Measurements from ENCODE around the gene MPV17. TPM values are rescaled to one million over a fixed set of nuclear protein-coding genes. Genes with fewer than 3 reads are reported as not detected.
"Not testable (repeated sequence)": the region's sequence is repeated elsewhere in the genome, so short reads cannot be mapped to it uniquely, and the experiment has no call there.

Gene MPV17
- 10 to 100 TPM; 39.0 to 68.5 (median 47.1) TPM for polyA plus RNA-seq (ENCODE audit: insufficient read length in 10 of 10)
- long read RNA-seq, donor 1, transcript MPV17-203 (8 exons, 1,005 nt), result major isoform, 8 of 30 reads
- long read RNA-seq, donor 1, transcript MPV17-201 (7 exons, 998 nt), result minor isoform, 5 of 30 reads
- long read RNA-seq, donor 1, partial matches to known transcripts, result 11 of 30 reads
- long read RNA-seq, donor 1, other reads (novel, unspliced or antisense), result 0 of 30 reads
- long read RNA-seq, donor 2, transcript MPV17-203 (8 exons, 1,005 nt), result major isoform, 5 of 17 reads
- long read RNA-seq, donor 2, partial matches to known transcripts, result 6 of 17 reads
- long read RNA-seq, donor 2, other reads (novel, unspliced or antisense), result 0 of 17 reads
- long read RNA-seq, donor 3, result 0 reads
- long read RNA-seq, donor 4, transcript MPV17-203 (8 exons, 1,005 nt), result major isoform, 6 of 17 reads
- long read RNA-seq, donor 4, partial matches to known transcripts, result 10 of 17 reads
- long read RNA-seq, donor 4, other reads (novel, unspliced or antisense), result 0 of 17 reads
- long read RNA-seq, donor 5, transcript MPV17-203 (8 exons, 1,005 nt), result major isoform, 14 of 19 reads
- long read RNA-seq, donor 5, partial matches to known transcripts, result 0 of 19 reads
- long read RNA-seq, donor 5, other reads (novel, unspliced or antisense), result 0 of 19 reads
- long read RNA-seq, donor 6, transcript MPV17-203 (8 exons, 1,005 nt), result major isoform, 9 of 30 reads
- long read RNA-seq, donor 6, partial matches to known transcripts, result 11 of 30 reads
- long read RNA-seq, donor 6, other reads (novel, unspliced or antisense), result 0 of 30 reads
- long read RNA-seq, donor 7, transcript MPV17-203 (8 exons, 1,005 nt), result major isoform, 10 of 25 reads
- long read RNA-seq, donor 7, partial matches to known transcripts, result 9 of 25 reads
- long read RNA-seq, donor 7, other reads (novel, unspliced or antisense), result 0 of 25 reads
- long read RNA-seq, donor 8, partial matches to known transcripts, result 5 of 13 reads
- long read RNA-seq, donor 8, other reads (novel, unspliced or antisense), result 0 of 13 reads
- long read RNA-seq, donor 9, partial matches to known transcripts, result 0 of 2 reads
- long read RNA-seq, donor 9, other reads (novel, unspliced or antisense), result 0 of 2 reads

- peak; percentile 91 to 97 (median 92) for DNase-seq
Measured at GRCh38 chr2:27322766-27323595, at the start of gene MPV17. Gene MPV17 (minus strand): TSS chr2:27323097. CDS start chr2:27322517, 580 bp downstream.

DNA sequence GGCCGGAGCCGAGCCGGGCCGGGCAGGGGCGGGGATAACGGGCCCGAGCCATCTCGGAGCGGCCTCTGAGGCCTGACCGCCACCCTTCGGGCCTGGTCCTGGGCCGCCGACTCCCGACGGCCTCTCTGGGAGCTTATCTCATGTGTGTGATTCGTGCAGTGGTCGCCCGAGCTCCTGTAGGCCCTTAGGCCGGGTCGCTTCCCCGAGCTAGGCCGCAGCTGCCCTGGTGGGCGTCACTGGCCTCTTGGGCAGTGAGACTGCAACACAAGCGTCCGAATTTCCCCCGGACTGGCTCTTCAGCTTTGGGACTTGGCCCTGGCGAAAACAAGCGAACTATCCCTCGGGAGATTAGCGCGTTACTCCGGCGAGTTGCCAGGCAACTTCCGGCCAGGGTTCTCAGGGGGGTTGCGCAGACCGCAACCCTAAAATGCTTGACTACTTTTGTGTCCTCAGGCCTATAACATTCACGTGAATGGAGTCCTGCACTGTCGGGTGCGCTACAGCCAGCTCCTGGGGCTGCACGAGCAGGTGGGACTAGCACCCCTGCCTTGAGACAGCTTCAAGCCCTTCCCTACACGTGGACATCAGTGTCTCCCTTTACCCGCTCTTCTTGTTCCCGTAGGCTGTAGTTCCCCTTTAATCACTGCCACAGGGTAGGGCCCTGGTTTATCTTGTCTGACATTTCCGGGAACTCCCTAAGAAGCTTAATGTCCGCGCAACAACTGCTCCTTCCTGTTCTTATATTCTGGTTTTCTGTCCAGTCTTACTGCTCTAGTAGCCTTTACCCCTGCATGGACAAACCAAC is 48.1 kb upstream of the MPV17 start:
- peak in 1 of 3 donors; percentile 50 for DNase-seq

DNA sequence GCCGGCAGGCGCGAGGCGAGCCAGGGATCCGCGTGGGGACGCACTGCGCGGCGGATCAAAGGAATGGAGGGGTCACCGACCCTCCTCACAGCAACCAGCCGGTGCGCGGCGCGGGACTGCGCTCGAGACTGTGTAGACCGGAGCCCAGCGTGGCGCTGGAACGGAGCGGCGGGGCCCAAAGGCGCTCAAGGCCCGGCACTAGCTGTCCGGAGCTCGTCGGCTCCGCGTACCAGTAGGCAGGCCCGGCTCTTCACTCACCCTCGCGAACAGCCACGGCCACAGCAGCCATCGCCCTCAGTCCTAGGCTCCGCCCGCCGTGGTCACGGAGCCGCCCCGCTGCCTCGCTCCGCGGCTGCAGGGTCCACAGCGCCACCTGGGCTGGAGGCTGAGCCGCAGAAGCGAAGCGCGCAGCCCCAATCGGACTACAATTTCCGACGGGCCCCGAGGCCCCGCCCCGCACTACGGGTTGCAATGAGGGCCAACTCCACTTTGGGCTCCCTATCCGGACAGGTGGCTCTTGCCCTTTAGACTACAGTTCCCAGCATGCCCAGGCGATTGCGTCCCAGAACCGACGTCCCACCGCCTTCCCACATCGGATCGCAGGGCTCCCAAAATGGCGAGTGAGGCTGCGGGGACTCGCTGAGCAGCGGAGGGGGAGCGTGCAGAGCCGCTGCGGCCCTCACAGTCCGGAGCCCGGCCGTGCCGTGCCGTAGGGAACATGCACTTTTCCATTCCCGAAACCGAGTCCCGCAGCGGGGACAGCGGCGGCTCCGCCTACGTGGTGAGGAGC is 47.3 kb upstream of the MPV17 start, which contains the start of the genes EIF2B4 and SNX17:
TSS of gene EIF2B4 (minus strand) at position 313 of the 790 bp plus-strand sequence. CDS start at position 289, 24 bp downstream.
TSS of gene SNX17 (plus strand) at position 591 of the 790 bp plus-strand sequence. CDS start at position 719, 128 bp downstream.
- DNase-seq, result peak; percentile 99 to 100 (median 100)

GRCh38 chr2:27369471-27370025 is 46.7 kb upstream of the MPV17 start:
- DNase-seq, result peak in 1 of 3 donors; percentile 61

- no peak for DNase-seq
Measured at GRCh38 chr2:27363933-27364332, 41.0 kb upstream of the MPV17 start.

- no peak for DNase-seq
Measured at GRCh38 chr2:27362678-27363420, 40.0 kb upstream of the MPV17 start.

DNA sequence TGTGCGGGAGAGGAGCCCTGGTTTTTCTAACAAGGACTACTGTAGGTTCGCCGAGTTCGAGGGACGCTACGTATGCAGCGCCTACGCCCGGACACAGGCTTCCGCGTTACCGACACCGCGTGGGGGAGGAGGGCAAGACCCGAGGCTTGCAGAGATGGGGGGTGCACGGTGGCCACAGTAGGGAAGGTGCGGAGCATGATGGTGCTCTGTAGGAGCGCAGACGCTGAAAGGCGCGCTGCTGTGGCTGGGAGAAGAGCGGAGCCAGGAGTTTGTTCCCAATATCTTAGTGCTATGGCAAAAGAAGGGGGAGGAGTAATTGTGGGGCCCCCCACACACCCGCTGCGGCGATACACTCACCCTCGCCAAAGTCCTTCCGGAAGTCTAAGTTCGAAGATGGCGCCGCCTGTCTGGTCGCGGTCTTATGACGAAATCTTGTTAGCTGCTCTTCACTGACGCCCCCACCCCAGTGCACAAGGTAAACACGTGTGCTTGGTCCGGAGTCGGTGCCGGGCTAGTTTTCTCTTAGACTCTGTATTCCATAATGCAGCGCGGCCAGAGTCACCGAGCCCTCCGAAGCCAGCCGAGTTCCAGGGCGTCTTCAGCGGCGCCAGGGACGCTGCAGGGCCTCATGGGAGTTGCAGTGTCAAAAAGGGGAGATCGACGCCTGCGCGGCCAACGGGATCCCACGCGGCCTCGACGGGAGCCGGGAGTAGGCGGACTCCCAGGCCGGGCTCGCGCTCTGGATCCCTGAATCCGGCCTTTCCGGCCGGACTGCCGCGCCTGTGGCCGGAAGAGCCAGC is 33.7 kb upstream of the MPV17 start, which contains the start of gene GTF3C2:
TSS of gene GTF3C2 (minus strand) at position 383 of the 800 bp plus-strand sequence. CDS start 13,210 bp downstream, outside the sequence.
- peak; percentile 96 to 99 (median 98) for DNase-seq

GRCh38 chr2:27356056-27356381 is 33.1 kb upstream of the MPV17 start:
- DNase-seq, result no peak

DNA sequence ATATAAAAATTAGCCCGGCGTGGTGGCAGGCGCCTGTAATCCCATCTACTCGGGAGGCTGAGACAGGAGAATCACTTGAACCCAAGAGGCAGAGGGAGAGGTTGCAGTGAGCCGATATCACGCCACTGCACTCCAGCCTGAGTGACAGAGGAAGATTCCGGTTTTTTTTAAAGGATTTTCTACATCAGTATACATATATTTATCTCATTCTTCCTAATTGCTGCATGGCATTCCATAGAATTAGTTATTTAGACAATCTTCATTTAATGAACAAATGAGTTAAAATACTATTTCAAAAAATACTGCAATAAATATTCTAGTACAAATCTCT is 31.7 kb upstream of the MPV17 start:
- DNase-seq, result no peak

DNA sequence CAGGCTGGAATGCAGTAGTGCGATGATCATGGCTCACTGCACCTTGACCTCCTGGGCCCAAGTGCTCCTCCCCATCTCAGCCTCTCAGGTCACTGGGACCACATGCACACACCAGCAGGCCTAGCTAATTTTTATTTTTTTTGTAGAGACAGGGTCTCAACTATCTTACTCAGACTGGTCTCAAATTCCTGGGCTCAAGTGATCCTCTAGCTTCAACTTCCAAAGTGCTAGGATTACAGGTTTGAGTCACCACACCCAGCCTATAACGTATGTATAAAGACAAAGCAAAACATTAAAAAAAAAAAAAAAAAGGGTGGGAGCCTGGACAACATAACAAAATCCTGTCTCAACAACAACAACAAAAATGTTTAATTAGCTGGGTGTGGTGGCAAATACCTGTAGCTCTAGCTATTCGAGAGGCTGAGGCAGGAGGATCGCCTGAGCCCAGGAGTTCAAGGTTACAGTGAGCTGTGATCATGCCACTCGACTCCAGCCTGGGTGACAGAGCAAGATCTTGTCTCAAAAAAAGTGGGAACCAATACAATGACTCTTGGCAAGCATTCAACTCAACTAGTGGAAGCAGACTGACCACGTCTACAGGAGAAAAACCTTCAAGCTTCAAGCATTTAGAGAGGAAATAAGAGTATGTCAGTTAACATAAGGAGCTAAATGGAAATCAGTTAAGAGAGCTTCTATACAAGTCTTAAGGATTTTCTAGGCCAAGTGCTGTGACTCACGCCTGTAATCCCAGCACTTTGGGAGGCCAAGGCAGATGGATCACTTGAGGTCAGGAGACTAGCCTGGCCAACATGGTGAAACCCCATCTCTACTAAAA is 31.1 kb upstream of the MPV17 start:
- DNase-seq, result no peak

GRCh38 chr2:27353386-27353761 is 30.5 kb upstream of the MPV17 start:
- DNase-seq, result not testable (repeated sequence)

DNA sequence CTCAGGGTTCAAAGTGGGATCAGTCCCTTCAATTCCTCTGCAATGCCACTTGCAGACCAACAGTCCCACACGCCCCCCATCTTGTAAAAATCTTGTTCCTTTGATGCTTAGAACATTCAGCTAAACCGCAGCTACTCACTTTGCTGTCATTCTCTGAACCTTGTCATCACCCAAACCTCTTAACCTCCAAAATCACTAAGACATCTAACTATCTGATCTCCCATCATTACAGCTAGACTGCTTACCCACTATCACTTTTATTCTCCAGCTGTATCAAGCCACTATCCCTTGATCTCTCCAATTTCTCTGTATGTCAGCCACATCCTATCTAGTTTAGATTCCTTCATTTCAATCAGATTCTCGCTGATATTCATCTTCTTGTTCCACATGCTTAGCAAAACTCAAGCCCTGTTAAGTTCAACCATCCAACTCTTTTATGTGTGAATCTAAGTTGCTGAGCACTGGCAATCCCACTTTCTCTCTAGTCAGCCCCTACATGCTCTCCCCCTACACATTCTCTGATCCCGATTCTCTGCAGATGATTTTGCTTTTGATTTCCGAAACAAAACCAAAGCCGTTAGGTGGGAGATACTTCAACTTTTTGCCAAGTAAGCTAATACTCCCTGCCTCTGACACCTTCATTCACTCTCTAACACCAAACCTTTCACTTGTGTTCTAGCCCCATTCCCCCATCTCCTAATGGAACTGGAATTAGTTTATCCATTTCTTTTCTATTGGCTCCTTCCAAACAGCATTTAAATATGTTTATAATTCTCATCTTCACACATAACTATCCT is 29.1 kb upstream of the MPV17 start:
- no peak for DNase-seq

- DNase-seq, result no peak
Measured at GRCh38 chr2:27350106-27350693, 27.3 kb upstream of the MPV17 start.

DNA sequence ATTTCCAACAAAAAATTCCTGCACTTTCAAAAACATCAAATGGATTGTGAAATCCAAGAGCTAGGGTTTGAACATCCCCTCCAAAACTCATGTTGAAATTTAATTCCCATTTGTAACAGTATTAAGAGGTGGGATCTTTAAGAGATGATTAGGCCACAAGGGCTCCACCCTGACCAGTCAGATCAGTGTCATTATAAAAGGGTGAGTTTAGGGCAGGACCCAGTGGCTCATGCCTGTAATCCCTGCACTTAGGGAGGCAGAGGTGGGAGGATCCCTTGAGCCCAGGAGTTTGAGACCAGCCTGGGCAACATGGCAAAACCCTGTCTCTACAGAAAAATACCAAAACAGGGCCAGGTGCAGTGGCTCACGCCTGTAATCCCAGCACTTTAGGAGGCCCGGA is 24.7 kb upstream of the MPV17 start:
- DNase-seq, result no peak

DNA sequence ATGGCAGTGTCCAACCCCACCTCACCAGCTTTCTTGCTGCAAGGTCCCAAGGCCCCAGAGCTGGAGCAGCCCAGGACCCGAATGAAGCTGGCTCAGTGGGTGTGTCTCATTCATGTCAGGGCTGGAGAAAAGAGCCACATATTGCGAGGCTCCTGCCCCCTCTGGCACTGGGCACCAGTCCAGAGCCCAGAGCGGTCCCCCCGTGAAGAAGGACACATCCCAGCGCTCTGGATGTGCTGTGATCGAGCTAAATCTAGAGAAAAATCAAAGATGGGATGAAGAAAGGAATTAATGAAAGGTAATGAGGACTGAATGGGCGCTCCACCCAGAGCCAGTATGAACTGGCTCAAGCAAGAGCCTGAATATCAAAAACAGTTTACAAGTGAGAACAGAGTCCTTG is 13.3 kb upstream of the MPV17 start:
- DNase-seq, result no peak
